Parathyroid adenoma (tissue), 2 donors: ENCODE measurements around the gene PKD1L1.

Experiments
- H2AFZ ChIP-seq: fragments of 300-600 bp; sonication (generic); one replicate; pipeline ENCODE4 v1.7.0; 2017; ENCODE audit warnings: antibody characterized with exemption, mild to moderate bottlenecking
- H3K27ac ChIP-seq: fragments of 300-600 bp; sonication (generic); one replicate; pipeline ENCODE4 v1.7.0; 2017
- H3K27me3 ChIP-seq: fragments of 300-600 bp; sonication (generic); one replicate; pipeline ENCODE4 v1.7.0; 2017; ENCODE audit warnings: low read length; ENCODE audit not compliant: control insufficient read depth, insufficient read depth
- H3K36me3 ChIP-seq: fragments of 300-600 bp; sonication (generic); one replicate; pipeline ENCODE4 v1.7.0; 2017; ENCODE audit warnings: low read length; ENCODE audit not compliant: control insufficient read depth, insufficient read depth
- H3K4me1 ChIP-seq: fragments of 300-600 bp; sonication (generic); one replicate; pipeline ENCODE4 v1.7.0; 2017; ENCODE audit warnings: control low read depth
- H3K4me2 ChIP-seq: fragments of 300-600 bp; sonication (generic); one replicate; pipeline ENCODE4 v1.7.0; 2017; ENCODE audit warnings: low read length
- H3K4me3 ChIP-seq: fragments of 300-600 bp; sonication (generic); one replicate; pipeline ENCODE4 v1.7.0; 2017; ENCODE audit warnings: low read depth, low read length
- H3K79me2 ChIP-seq: fragments of 300-600 bp; sonication (generic); one replicate; pipeline ENCODE4 v1.7.0; 2017; ENCODE audit warnings: control low read depth
- H3K9ac ChIP-seq: fragments of 300-600 bp; sonication (generic); one replicate; pipeline ENCODE4 v1.7.0; 2017; ENCODE audit warnings: mild to moderate bottlenecking
- H3K9me3 ChIP-seq: fragments of 300-600 bp; sonication (generic); one replicate; pipeline ENCODE4 v1.7.0; 2017; ENCODE audit warnings: low read length; ENCODE audit not compliant: control insufficient read depth
- CTCF ChIP-seq: fragments of 300-600 bp; sonication (generic); IDR thresholded peaks from one replicate; pipeline ENCODE4 v1.7.0; 2017; ENCODE audit warnings: antibody characterized with exemption, mild to moderate bottlenecking
- donor health status: primary hyperparathyroidism.

The PKD1L1 gene

DNA sequence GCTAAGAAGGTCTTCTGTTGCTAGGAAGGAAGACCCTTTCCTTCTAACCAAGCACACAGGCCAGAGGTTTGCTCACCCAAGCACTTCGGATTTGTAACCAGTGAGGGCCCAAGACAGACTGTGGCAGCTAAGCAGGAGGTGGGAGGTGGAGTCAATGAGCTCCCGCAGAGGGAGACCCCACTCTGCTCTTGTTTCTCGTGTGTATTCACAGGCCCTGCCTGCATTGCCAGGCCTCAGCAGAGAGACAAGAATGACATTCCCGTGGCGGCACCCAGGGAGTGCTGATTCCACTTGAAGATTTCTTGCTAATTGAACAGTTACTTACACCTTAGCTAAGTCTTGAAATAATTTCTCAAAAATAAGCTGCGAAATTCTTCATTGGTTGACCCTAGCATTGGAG, 13.4 kb downstream of the PKD1L1 start:
- no peak overlapping the region for H3K4me3 ChIP-seq
- no peak for TF ChIP-seq CTCF
- H3K4me1 ChIP-seq: no peaks in the 10 kb centered on the region
- no peaks in the 10 kb centered on the region for H3K27me3 ChIP-seq
- H3K79me2 ChIP-seq: no peaks in the 10 kb centered on the region
- no peak overlapping the region for H2AFZ ChIP-seq
- H3K4me2 ChIP-seq: no peak overlapping the region
- no peaks in the 10 kb centered on the region for H3K36me3 ChIP-seq
- H3K9ac ChIP-seq: no peak overlapping the region
- H3K9me3 ChIP-seq: no peaks in the 10 kb centered on the region
- H3K27ac ChIP-seq: no peak overlapping the region

DNA sequence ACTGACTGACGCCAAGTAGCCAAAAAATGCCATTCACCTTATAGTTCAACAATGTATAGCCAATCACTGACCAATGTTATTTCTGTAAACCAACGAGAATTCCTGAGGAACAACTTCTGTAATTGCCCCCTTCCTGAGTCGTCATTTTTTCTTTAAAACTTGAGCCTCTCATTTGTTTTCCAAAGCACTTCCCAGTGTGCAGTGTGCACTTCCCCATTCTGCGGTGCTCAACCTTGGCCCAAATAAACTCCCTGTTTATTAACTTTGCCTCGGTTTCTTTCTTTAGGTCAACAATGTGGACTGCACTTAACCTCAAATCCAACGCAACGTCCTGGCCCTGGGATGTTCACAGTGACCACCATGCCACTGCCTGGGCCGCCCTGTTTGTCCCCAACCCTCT, 15.1 kb downstream of the PKD1L1 start:
- no peak overlapping the region for H3K4me2 ChIP-seq
- H3K27ac ChIP-seq: no peak overlapping the region
- H3K27me3 ChIP-seq: no peaks in the 10 kb centered on the region
- H2AFZ ChIP-seq: no peak overlapping the region
- H3K4me1 ChIP-seq: no peaks in the 10 kb centered on the region
- H3K4me3 ChIP-seq: no peak overlapping the region
- no peaks in the 10 kb centered on the region for H3K9me3 ChIP-seq
- no peaks in the 10 kb centered on the region for H3K36me3 ChIP-seq
- H3K9ac ChIP-seq: no peak overlapping the region
- no peak for TF ChIP-seq CTCF
- no peaks in the 10 kb centered on the region for H3K79me2 ChIP-seq

GRCh38 chr7:47932466-47933037, 15.7 kb downstream of the PKD1L1 start:
- Histone ChIP-seq H3K79me2 (no peaks in the 10 kb centered on the region), H3K27ac (no peak overlapping the region), H3K4me2 (no peak overlapping the region), H3K4me3 (no peak overlapping the region), H3K9ac (no peak overlapping the region), H3K27me3 (no peaks in the 10 kb centered on the region), H3K9me3 (no peaks in the 10 kb centered on the region), H3K36me3 (no peaks in the 10 kb centered on the region), H3K4me1 (no peaks in the 10 kb centered on the region), H2AFZ (no peak overlapping the region)
- TF ChIP-seq CTCF: no peak

DNA sequence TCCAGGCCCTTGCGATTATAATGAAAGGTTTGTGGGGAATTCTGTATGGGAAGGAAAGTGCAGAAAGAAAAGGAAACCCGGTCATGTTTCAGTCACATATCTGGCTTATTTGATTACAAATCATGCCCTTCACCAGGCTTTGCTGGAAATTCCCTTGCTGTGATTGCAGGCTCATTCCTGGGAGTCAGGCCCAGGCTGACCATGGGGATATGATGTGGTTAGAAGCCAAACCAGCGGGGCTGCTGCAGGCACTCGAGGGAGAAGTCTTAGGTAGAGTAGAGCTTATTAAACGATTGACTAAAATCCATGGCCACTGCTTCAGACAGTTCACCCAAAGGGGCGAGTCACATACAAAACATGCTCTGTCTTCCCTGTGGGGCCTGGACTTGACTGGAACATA, 16.2 kb downstream of the PKD1L1 start:
- Histone ChIP-seq H3K9me3 (no peaks in the 10 kb centered on the region), H3K4me1 (no peaks in the 10 kb centered on the region), H2AFZ (no peak overlapping the region), H3K4me3 (no peak overlapping the region), H3K79me2 (no peaks in the 10 kb centered on the region), H3K27me3 (no peaks in the 10 kb centered on the region), H3K9ac (no peak overlapping the region), H3K27ac (no peak overlapping the region), H3K4me2 (no peak overlapping the region), H3K36me3 (no peaks in the 10 kb centered on the region)
- TF ChIP-seq CTCF: no peak
